ENCODE measurements around the gene TTC13.

- TF ChIP-seq, protein P1, sequence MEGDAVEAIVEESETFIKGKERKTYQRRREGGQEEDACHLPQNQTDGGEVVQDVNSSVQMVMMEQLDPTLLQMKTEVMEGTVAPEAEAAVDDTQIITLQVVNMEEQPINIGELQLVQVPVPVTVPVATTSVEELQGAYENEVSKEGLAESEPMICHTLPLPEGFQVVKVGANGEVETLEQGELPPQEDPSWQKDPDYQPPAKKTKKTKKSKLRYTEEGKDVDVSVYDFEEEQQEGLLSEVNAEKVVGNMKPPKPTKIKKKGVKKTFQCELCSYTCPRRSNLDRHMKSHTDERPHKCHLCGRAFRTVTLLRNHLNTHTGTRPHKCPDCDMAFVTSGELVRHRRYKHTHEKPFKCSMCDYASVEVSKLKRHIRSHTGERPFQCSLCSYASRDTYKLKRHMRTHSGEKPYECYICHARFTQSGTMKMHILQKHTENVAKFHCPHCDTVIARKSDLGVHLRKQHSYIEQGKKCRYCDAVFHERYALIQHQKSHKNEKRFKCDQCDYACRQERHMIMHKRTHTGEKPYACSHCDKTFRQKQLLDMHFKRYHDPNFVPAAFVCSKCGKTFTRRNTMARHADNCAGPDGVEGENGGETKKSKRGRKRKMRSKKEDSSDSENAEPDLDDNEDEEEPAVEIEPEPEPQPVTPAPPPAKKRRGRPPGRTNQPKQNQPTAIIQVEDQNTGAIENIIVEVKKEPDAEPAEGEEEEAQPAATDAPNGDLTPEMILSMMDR (IDR thresholded peaks at IDR 0.05): no peak
- TF ChIP-seq POLR2A (IDR thresholded peaks at IDR 0.05): no peak
Observed at GRCh38 chr1:230926182-230926581, 52.5 kb downstream of the TTC13 start.

Measured in tibial nerve (tissue), 3 donors.